ENCODE results near the gene CFTR. TPM values are rescaled to one million over a fixed set of nuclear protein-coding genes. Genes with fewer than 3 reads are reported as not detected.

The CFTR gene
- total and polyA plus RNA-seq, 4 experiments from 2014 or later, result not detected

DNA sequence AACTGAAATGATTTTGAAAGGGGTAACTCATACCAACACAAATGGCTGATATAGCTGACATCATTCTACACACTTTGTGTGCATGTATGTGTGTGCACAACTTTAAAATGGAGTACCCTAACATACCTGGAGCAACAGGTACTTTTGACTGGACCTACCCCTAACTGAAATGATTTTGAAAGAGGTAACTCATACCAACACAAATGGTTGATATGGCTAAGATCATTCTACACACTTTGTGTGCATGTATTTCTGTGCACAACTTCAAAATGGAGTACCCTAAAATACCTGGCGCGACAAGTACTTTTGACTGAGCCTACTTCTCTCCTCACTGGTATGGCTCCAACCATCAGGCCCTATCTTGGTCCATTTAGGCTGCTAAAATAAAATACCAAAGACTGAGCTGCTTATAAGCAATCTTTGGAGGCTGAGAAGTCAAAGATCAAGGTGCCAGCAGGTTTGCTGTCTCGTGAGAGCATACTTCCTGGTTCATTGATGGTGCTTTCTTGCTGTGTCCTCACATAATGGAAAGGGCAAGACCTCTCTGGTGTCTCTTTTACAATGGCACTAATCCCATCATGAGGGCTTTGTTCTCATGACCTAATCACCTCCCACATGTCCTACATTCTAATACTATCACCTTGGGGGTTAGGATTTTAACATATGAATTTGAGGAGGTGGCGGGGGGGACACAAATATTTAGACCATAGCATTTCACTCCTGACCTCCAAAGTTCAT lies 173.3 kb downstream of the CFTR start:
- peaks cover 0 to 8% (median 0%) of the 10 kb centered on the region in 8 donors for H3K9me3 Mint-ChIP-seq
- CTCF ChIA-PET (ENCODE audit: partially characterized antibody), result no interaction called here
- intact Hi-C loops (cut with micrococcal nuclease), result no loop called here
- no peaks in the 10 kb centered on the region for H3K9me3 ChIP-seq (ENCODE audit: control insufficient read depth in 1 of 2, low read length in 2 of 2)
- H3K36me3 ChIP-seq (ENCODE audit: insufficient read depth, low read length), result no peaks in the 10 kb centered on the region
- H3K4me3 ChIP-seq (ENCODE audit: low read length in 2 of 2), result no peak overlapping the region
- H3K27me3 ChIP-seq (ENCODE audit: insufficient read depth, low read length), result no peaks in the 10 kb centered on the region
- H3K4me3 Mint-ChIP-seq, result no peak overlapping the region
- no peak for DNase-seq
- H3K4me1 Mint-ChIP-seq, result no peaks in the 10 kb centered on the region
- H3K27ac ChIP-seq (ENCODE audit: low read depth, low read length), result no peak overlapping the region
- H3K4me1 ChIP-seq (ENCODE audit: insufficient read depth, low read length), result no peaks in the 10 kb centered on the region
- H3K27me3 Mint-ChIP-seq, result no peaks in the 10 kb centered on the region
- no peaks in the 10 kb centered on the region for H3K36me3 Mint-ChIP-seq
- POLR2A ChIA-PET (ENCODE audit: partially characterized antibody), result no interaction called here
- H3K27ac Mint-ChIP-seq, result no peak overlapping the region

DNA sequence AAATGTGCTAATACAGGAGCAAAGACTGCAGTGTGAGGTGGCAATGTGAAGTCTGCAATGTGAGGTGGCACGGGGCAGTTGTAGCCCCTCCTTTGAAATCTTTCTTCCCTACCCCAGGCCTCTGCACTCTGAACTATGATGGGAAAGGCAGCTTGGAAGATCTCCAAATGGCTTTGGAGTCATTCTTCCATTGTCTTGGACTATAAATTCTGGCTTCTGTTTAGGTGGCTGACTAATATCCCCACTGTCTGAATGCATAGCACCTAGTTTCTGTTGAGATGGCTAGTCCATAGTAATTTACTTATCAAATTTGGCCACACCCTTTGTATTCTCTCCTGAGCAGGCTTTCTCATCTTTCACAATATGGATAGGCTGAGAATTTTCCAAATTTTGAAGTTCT lies 175.0 kb downstream of the CFTR start:
- Mint-ChIP-seq H3K27me3 (no peaks in the 10 kb centered on the region), H3K4me1 (no peaks in the 10 kb centered on the region)

DNA sequence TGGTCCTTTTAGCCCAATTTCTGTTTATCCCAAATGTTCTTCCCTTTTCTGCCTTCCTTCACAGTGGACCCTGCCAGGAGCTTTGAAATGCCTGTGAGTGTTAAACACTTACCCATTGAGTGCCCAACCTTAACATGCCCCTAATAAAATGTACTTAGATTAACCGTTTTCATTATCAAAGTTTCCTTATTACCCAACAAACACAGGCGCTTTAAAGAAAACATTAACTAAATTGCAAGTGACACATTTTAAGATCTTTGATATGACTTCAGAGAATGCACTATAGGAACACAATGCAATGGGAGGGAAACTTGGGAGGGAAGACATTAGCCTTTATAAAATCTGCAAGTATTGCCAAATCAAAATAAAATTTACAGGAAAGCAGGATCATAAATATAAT lies 177.0 kb downstream of the CFTR start:
- H3K4me1 ChIP-seq (ENCODE audit: insufficient read depth, low read length), result no peaks in the 10 kb centered on the region
- no peaks in the 10 kb centered on the region for H3K27me3 Mint-ChIP-seq
- H3K36me3 ChIP-seq (ENCODE audit: insufficient read depth, low read length), result no peaks in the 10 kb centered on the region
- H3K9me3 Mint-ChIP-seq, result peaks cover 0 to 8% (median 0%) of the 10 kb centered on the region in 8 donors
- H3K9me3 ChIP-seq (ENCODE audit: control insufficient read depth in 1 of 2, low read length in 2 of 2), result no peaks in the 10 kb centered on the region
- ChIA-PET CTCF (ENCODE audit: partially characterized antibody) (no interaction called here), POLR2A (ENCODE audit: partially characterized antibody) (interaction anchor here (0.6 kb wide), 1 partner anchor 353 kb away, joined by 3 read pairs; no protein-coding TSS in a partner anchor)
- H3K27ac ChIP-seq (ENCODE audit: low read depth, low read length), result no peak overlapping the region
- no peak overlapping the region for H3K4me3 ChIP-seq (ENCODE audit: low read length in 2 of 2)
- H3K4me3 Mint-ChIP-seq, result no peak overlapping the region
- DNase-seq, result no peak
- no peak overlapping the region for H3K27ac Mint-ChIP-seq
- intact Hi-C loops (cut with micrococcal nuclease), result no loop called here
- no peaks in the 10 kb centered on the region for H3K4me1 Mint-ChIP-seq
- no peaks in the 10 kb centered on the region for H3K36me3 Mint-ChIP-seq
- H3K27me3 ChIP-seq (ENCODE audit: insufficient read depth, low read length), result no peaks in the 10 kb centered on the region

More for the DNA sequence above, 175.0 kb downstream of the CFTR start:
- Histone ChIP-seq H3K27ac (ENCODE audit: low read depth, low read length) (no peak overlapping the region), H3K9me3 (ENCODE audit: control insufficient read depth in 1 of 2, low read length in 2 of 2) (no peaks in the 10 kb centered on the region), H3K4me1 (ENCODE audit: insufficient read depth, low read length) (no peaks in the 10 kb centered on the region), H3K27me3 (ENCODE audit: insufficient read depth, low read length) (no peaks in the 10 kb centered on the region), H3K4me3 (ENCODE audit: low read length in 2 of 2) (no peak overlapping the region), H3K36me3 (ENCODE audit: insufficient read depth, low read length) (no peaks in the 10 kb centered on the region)
- CTCF ChIA-PET (ENCODE audit: partially characterized antibody), result no interaction called here
- DNase-seq, result no peak
- H3K4me3 Mint-ChIP-seq, result no peak overlapping the region
- peaks cover 0 to 8% (median 0%) of the 10 kb centered on the region in 8 donors for H3K9me3 Mint-ChIP-seq
- H3K27ac Mint-ChIP-seq, result no peak overlapping the region
- no peaks in the 10 kb centered on the region for H3K36me3 Mint-ChIP-seq
- POLR2A ChIA-PET (ENCODE audit: partially characterized antibody), result no interaction called here
- intact Hi-C loops (cut with micrococcal nuclease), result no loop called here

DNA sequence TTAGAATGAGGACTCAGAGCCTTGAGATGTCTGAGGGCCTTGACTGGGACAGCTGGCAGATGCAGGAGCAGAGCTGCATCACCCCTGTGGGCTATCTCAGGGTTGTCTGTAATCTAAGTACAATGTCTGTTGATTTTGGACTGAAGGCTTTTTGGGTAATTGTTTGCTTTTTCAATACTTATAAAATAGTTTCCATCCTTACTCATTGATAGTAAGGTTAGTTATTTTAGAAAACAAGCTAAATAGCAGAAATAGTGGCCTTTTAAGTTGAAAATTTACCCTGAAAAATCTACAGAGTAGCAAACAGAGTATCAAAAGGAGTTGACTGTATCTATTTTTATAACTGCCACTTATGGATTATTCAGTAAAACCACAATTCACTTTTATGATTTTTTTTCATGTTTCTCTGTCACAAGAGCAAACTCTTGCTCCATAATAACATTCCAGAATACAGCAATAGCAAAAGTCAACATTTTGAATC lies 179.7 kb downstream of the CFTR start:
- intact Hi-C loops (cut with micrococcal nuclease), result no loop called here
- Mint-ChIP-seq H3K4me1 (no peaks in the 10 kb centered on the region), H3K4me3 (no peak overlapping the region), H3K36me3 (no peaks in the 10 kb centered on the region), H3K9me3 (peaks cover 0 to 8% (median under 1%) of the 10 kb centered on the region in 8 donors), H3K27me3 (no peaks in the 10 kb centered on the region), H3K27ac (no peak overlapping the region)
- no peak overlapping the region for H3K4me3 ChIP-seq (ENCODE audit: low read length in 2 of 2)
- ChIA-PET POLR2A (ENCODE audit: partially characterized antibody) (no interaction called here), CTCF (ENCODE audit: partially characterized antibody) (no interaction called here)
- no peaks in the 10 kb centered on the region for H3K27me3 ChIP-seq (ENCODE audit: insufficient read depth, low read length)
- DNase-seq, result no peak
- no peaks in the 10 kb centered on the region for H3K9me3 ChIP-seq (ENCODE audit: control insufficient read depth in 1 of 2, low read length in 2 of 2)
- H3K27ac ChIP-seq (ENCODE audit: low read depth, low read length), result no peak overlapping the region
- H3K4me1 ChIP-seq (ENCODE audit: insufficient read depth, low read length), result no peaks in the 10 kb centered on the region
- no peaks in the 10 kb centered on the region for H3K36me3 ChIP-seq (ENCODE audit: insufficient read depth, low read length)

DNA sequence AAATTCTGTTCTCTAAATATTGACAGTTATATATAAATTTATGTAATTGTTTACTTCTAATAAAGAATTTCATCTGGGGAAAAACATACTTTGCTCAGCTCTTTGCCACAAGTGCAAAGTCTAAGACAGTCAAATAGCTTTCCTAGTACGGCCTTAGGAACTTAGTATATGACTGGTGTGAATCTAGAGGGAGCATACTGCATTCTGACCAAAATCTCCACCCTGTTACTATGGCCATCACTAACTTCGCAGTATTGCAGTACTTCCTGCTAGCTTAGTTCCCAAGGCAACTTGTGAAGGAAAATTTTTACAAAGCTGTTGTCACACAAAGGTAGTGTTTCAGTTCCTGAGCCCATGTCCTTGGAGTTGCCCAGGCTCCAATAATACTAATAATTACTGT lies 181.5 kb downstream of the CFTR start:
- Histone ChIP-seq H3K4me3 (ENCODE audit: low read length in 2 of 2) (no peak overlapping the region), H3K4me1 (ENCODE audit: insufficient read depth, low read length) (no peaks in the 10 kb centered on the region), H3K9me3 (ENCODE audit: control insufficient read depth in 1 of 2, low read length in 2 of 2) (no peaks in the 10 kb centered on the region), H3K27me3 (ENCODE audit: insufficient read depth, low read length) (no peaks in the 10 kb centered on the region), H3K36me3 (ENCODE audit: insufficient read depth, low read length) (no peaks in the 10 kb centered on the region), H3K27ac (ENCODE audit: low read depth, low read length) (no peak overlapping the region)
- no peaks in the 10 kb centered on the region for H3K27me3 Mint-ChIP-seq
- H3K36me3 Mint-ChIP-seq, result no peaks in the 10 kb centered on the region
- H3K27ac Mint-ChIP-seq, result no peak overlapping the region
- DNase-seq, result no peak
- CTCF ChIA-PET (ENCODE audit: partially characterized antibody), result no interaction called here
- intact Hi-C loops (cut with micrococcal nuclease), result no loop called here
- H3K4me3 Mint-ChIP-seq, result no peak overlapping the region
- POLR2A ChIA-PET (ENCODE audit: partially characterized antibody), result no interaction called here
- H3K9me3 Mint-ChIP-seq, result peaks cover 0 to 5% (median 0%) of the 10 kb centered on the region in 8 donors
- H3K4me1 Mint-ChIP-seq, result no peaks in the 10 kb centered on the region

DNA sequence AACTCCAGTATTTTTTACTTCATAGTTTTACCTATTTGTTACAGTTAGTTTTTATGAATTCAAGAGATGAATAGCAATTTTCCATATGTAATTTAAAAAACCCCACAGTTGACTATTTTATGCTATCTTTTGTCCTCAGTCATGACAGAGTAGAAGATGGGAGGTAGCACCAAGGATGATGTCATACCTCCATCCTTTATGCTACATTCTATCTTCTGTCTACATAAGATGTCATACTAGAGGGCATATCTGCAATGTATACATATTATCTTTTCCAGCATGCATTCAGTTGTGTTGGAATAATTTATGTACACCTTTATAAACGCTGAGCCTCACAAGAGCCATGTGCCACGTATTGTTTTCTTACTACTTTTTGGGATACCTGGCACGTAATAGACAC lies 184.2 kb downstream of the CFTR start:
- Mint-ChIP-seq H3K9me3 (peaks cover 0 to 5% (median 0%) of the 10 kb centered on the region in 8 donors), H3K36me3 (no peaks in the 10 kb centered on the region), H3K4me3 (no peak overlapping the region), H3K27ac (no peak overlapping the region), H3K27me3 (no peaks in the 10 kb centered on the region), H3K4me1 (no peaks in the 10 kb centered on the region)
- Histone ChIP-seq H3K4me3 (ENCODE audit: low read length in 2 of 2) (no peak overlapping the region), H3K4me1 (ENCODE audit: insufficient read depth, low read length) (no peaks in the 10 kb centered on the region), H3K27me3 (ENCODE audit: insufficient read depth, low read length) (no peaks in the 10 kb centered on the region), H3K27ac (ENCODE audit: low read depth, low read length) (no peak overlapping the region), H3K9me3 (ENCODE audit: control insufficient read depth in 1 of 2, low read length in 2 of 2) (no peaks in the 10 kb centered on the region), H3K36me3 (ENCODE audit: insufficient read depth, low read length) (no peaks in the 10 kb centered on the region)
- ChIA-PET CTCF (ENCODE audit: partially characterized antibody) (no interaction called here), POLR2A (ENCODE audit: partially characterized antibody) (no interaction called here)
- intact Hi-C loops (cut with micrococcal nuclease), result no loop called here
- DNase-seq, result no peak

DNA sequence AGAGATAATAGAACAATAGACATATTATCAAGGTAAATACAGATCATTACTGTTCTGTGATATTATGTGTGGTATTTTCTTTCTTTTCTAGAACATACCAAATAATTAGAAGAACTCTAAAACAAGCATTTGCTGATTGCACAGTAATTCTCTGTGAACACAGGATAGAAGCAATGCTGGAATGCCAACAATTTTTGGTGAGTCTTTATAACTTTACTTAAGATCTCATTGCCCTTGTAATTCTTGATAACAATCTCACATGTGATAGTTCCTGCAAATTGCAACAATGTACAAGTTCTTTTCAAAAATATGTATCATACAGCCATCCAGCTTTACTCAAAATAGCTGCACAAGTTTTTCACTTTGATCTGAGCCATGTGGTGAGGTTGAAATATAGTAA lies 185.5 kb downstream of the CFTR start:
- Mint-ChIP-seq H3K9me3 (peaks cover 0 to 5% (median 0%) of the 10 kb centered on the region in 8 donors), H3K4me1 (no peaks in the 10 kb centered on the region), H3K27me3 (no peaks in the 10 kb centered on the region), H3K27ac (no peak overlapping the region), H3K36me3 (no peaks in the 10 kb centered on the region), H3K4me3 (no peak overlapping the region)
- Histone ChIP-seq H3K27me3 (ENCODE audit: insufficient read depth, low read length) (no peaks in the 10 kb centered on the region), H3K9me3 (ENCODE audit: control insufficient read depth in 1 of 2, low read length in 2 of 2) (no peaks in the 10 kb centered on the region), H3K4me3 (ENCODE audit: low read length in 2 of 2) (no peak overlapping the region), H3K4me1 (ENCODE audit: insufficient read depth, low read length) (no peaks in the 10 kb centered on the region), H3K36me3 (ENCODE audit: insufficient read depth, low read length) (no peaks in the 10 kb centered on the region), H3K27ac (ENCODE audit: low read depth, low read length) (no peak overlapping the region)
- intact Hi-C loops (cut with micrococcal nuclease), result no loop called here
- ChIA-PET CTCF (ENCODE audit: partially characterized antibody) (no interaction called here), POLR2A (ENCODE audit: partially characterized antibody) (no interaction called here)
- no peak for DNase-seq
